GM18519 (cell line): ENCODE data around the gene OR2G3.

ENCODE experiments used
- ATAC-seq: cut with Tn5 transposase; IDR thresholded peaks from one replicate; pipeline ENCODE4 v1.9.1; 2021; ENCODE audit warnings: mild to moderate bottlenecking, moderate library complexity; ENCODE audit not compliant: unreplicated experiment, low FRiP score

Gene OR2G3

GRCh38 chr1:247605286-247605685 lies at the start of gene OR2G3:
TSS of gene OR2G3 (plus strand) at chr1:247605586. CDS start at chr1:247605586, 0 bp downstream.
- no peak for ATAC-seq

GRCh38 chr1:247557926-247558674 lies 47.3 kb upstream of the OR2G3 start:
- ATAC-seq: no peak

GRCh38 chr1:247561711-247562110 lies 43.7 kb upstream of the OR2G3 start:
- no peak for ATAC-seq

GRCh38 chr1:247562198-247562597 lies 43.2 kb upstream of the OR2G3 start:
- ATAC-seq: no peak

GRCh38 chr1:247574236-247574635 lies 31.1 kb upstream of the OR2G3 start:
- no peak for ATAC-seq

- no peak for ATAC-seq
Measured at GRCh38 chr1:247574664-247575063, 30.7 kb upstream of the OR2G3 start.

GRCh38 chr1:247576514-247576913 lies 28.9 kb upstream of the OR2G3 start:
- ATAC-seq: peak; percentile 48

GRCh38 chr1:247578946-247579460 lies 26.4 kb upstream of the OR2G3 start:
- no peak for ATAC-seq

- ATAC-seq: no peak
Measured at GRCh38 chr1:247588060-247588459, 17.3 kb upstream of the OR2G3 start, which contains the start of gene OR2G2. TSS of gene OR2G2 (plus strand) at chr1:247588360. CDS start at chr1:247588360, 0 bp downstream.

GRCh38 chr1:247613405-247613804 lies 8.0 kb downstream of the OR2G3 start:
- ATAC-seq: no peak

- no peak for ATAC-seq
Measured at GRCh38 chr1:247614625-247615024, 9.2 kb downstream of the OR2G3 start.

- no peak for ATAC-seq
Measured at GRCh38 chr1:247627951-247628350, 22.6 kb downstream of the OR2G3 start.

- no peak for ATAC-seq
Measured at GRCh38 chr1:247638011-247638410, 32.6 kb downstream of the OR2G3 start.

- no peak for ATAC-seq
Measured at GRCh38 chr1:247638781-247639180, 33.4 kb downstream of the OR2G3 start.

- no peak for ATAC-seq
Measured at GRCh38 chr1:247639381-247639981, 34.1 kb downstream of the OR2G3 start.

- ATAC-seq: no peak
Measured at GRCh38 chr1:247642742-247643141, 37.4 kb downstream of the OR2G3 start.

- no peak for ATAC-seq
Measured at GRCh38 chr1:247646867-247647266, 41.5 kb downstream of the OR2G3 start.

GRCh38 chr1:247647864-247648263 lies 42.5 kb downstream of the OR2G3 start:
- ATAC-seq: no peak

- ATAC-seq: no peak
Measured at GRCh38 chr1:247653040-247653439, 47.7 kb downstream of the OR2G3 start.
